GM18517 (cell line): ENCODE measurements around the gene GPD2.
"Not testable (repeated sequence)": the region's sequence is repeated elsewhere in the genome, so short reads cannot be mapped to it uniquely, and the experiment has no call there.

Experiments
- ATAC-seq: cut with Tn5 transposase; IDR thresholded peaks from one replicate; pipeline ENCODE4 v1.9.1; 2021; ENCODE audit warnings: mild to moderate bottlenecking, moderate library complexity; ENCODE audit not compliant: unreplicated experiment

GPD2 gene

DNA sequence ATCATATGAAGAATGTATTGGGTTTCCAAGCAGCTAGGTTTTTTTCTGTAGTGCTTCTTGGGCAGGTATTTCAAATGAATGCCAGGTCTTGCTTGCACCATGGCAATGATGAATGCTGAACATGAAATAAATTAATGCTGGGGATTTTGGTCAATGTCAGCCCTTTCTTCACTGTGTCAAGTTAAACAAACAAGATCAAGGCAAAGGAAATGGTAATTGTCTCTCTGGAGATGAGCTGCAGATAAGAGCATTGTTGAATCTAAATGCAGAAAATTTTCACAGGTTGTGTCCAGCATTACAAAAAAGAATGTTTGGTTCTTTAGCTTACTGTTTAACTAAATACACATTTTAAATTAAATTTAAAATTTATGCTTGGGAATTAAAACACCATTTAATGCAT is 144.3 kb downstream of the GPD2 start:
- ATAC-seq: no peak

- no peak for ATAC-seq
Measured at GRCh38 chr2:156581280-156581679, 145.1 kb downstream of the GPD2 start.

GRCh38 chr2:156585457-156585856 is 149.3 kb downstream of the GPD2 start:
- ATAC-seq: no peak

DNA sequence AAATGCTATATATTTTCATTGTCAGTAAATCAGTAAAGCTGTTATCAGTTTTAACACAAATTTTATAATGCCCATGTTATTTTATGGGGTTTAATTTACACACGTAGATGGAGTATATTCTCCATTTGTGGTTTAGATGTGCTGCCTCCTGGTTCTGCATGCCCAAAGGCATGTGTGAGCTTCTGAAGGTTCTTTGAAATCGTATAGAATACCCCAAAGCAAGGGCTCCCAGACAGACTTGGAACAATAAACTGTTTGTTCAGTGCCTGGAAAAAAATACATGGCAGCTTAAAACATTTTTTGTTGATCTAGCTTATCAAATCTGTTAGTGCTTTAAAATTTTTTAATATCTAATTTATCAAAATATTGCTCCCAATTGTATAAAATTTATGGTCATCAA is 150.4 kb downstream of the GPD2 start:
- no peak for ATAC-seq

- peak; percentile 82 for ATAC-seq
Measured at GRCh38 chr2:156589381-156590079, 153.4 kb downstream of the GPD2 start.

GRCh38 chr2:156590085-156590739 is 154.0 kb downstream of the GPD2 start:
- no peak for ATAC-seq

DNA sequence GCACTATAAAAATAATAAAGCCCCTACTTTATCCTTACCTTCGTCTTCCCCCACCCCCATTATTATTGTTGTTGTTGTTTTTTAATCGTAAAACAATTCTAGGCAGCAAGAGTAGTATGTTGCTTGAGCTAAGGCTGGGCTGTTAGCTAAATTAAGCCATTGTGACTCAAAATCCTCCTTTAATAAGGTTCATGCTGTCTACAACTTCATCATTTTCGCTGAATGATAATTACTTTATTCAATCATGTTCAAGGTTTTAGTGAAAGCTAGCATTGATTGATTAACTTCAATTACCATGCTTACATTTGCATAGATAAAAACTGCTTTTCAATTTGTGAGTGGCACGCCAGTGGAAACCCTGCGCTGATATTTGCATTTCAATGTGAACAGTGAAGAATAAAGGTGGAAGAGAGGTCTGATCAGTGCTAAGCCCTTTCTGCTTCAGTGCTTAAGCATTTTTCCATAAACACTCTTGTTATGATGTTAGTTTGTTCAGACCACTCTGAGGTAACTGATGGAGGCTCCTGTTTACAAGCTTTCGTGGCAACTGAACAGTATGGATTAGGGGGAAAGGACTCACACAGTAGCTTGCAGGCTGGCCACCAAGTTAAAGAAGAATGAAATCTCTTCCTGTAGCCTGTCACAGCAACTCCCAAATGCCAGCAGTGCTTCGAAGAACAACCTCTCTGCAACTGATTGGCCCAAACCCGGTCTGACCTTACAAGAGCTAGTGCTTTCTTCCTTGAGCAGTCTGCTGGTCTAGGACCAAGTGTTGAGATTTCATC is 156.8 kb downstream of the GPD2 start:
- ATAC-seq: no peak

- no peak for ATAC-seq
Measured at GRCh38 chr2:156593594-156593921, 157.4 kb downstream of the GPD2 start.

- ATAC-seq: no peak
Measured at GRCh38 chr2:156598563-156598962, 162.4 kb downstream of the GPD2 start.

DNA sequence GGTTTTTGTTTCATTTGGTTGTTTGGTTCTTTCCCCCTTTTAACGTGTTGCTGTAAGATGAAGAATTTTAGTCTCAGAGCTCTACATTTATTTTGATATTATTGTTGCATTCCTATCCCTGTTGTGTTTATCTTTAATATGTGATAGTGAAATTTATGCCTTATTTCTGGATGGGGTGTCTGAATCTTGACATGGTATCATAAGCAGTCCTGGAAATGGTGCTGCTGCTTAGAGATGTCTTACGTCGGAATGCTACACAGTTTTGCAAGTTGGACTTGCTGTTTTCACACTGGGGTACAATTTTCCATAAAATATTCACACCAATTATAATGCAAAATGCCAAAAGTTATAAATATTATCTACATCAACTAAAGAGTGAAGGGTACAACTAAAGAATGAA is 164.0 kb downstream of the GPD2 start:
- no peak for ATAC-seq

- no peak for ATAC-seq
Measured at GRCh38 chr2:156601855-156602551, 165.8 kb downstream of the GPD2 start.

GRCh38 chr2:156602552-156602933 is 166.4 kb downstream of the GPD2 start:
- ATAC-seq: no peak

GRCh38 chr2:156615836-156616322 is 179.7 kb downstream of the GPD2 start:
- ATAC-seq: no peak

DNA sequence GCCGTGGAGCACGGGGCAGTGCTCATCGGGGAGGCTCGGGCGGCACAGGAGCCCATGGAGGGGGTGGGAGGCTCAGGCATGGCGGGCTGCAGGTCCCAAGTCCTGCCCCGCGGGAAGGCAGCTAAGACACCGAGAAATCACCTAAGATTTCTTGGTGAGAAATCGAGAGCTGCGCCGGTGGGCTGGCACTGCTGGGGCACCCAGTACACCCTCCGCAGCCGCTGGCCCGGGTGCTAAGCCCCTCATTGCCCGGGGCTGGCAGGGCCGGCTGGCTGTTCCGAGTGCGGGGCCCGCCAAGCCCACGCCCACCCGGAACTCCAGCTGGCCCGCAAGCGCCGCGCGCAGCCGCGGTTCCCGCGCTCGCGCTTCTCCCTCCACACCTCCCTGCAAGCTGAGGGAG is 181.9 kb downstream of the GPD2 start:
- not testable (repeated sequence) for ATAC-seq

DNA sequence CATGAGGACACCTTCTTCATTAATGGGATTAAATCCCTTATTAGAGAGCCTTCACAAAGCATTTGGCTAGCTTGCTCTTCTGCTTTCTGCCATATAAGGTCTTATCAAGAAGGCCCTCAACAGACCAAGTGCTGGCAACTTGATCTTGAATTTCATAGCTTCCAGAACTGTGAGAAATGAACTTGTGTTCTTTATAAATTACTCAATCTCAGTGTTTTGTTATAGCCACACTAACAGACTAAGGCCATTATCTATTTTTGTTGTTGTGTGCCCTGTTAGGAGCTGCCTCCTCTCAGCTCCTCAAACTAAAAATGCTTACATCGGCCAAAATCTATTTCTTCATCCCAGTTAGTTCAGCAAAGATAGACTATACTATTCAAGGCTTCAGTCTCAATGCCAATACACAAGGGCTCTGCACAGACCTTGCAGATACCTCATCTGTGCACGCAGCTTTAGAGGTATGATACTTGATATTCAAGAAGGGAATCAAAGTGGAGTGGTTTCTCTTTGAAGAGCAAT is 182.9 kb downstream of the GPD2 start:
- no peak for ATAC-seq

GRCh38 chr2:156622491-156622890 is 186.3 kb downstream of the GPD2 start:
- ATAC-seq: no peak

- ATAC-seq: no peak
Measured at GRCh38 chr2:156625360-156626170, 189.4 kb downstream of the GPD2 start.

DNA sequence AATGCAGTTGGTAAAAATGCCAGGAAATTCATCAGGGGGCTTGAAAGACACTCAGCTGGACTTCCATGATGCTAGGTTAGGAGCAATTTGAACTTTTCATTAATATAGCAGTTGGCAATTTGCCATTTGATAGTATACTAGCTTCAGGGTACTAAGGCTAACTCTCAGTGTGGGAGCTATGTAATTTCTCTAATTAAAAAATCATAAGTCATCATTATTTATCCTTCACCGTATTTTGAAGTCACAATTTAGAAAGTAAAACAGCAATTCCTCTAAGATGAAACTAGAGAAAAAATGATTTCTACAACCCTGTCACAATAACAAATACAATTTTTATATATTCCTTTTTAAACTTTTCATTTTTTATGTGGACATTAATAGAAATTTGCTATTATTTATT is 190.8 kb downstream of the GPD2 start:
- ATAC-seq: no peak

GRCh38 chr2:156630579-156631337 is 194.6 kb downstream of the GPD2 start:
- ATAC-seq: no peak

DNA sequence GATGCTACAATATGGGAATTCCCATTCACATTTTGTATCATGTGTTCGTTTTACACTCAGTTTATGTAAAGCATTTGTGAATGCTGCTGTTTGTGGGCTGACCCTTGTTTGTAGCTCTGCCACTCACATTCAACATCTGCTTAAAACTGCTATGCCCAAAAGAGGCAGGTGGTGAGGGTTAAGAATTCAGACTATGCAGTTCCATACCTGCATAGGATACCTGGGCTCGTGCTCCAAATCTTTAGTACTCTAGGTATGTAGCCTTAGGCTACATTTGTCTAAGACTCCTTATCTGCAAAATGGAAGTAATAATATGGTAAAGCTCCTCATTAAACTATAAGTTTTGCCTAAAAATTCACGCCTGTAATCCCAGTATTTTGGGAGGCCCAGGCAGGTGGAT is 199.5 kb downstream of the GPD2 start:
- no peak for ATAC-seq
